Measurements from ENCODE around the gene GUCA2A.

DNA sequence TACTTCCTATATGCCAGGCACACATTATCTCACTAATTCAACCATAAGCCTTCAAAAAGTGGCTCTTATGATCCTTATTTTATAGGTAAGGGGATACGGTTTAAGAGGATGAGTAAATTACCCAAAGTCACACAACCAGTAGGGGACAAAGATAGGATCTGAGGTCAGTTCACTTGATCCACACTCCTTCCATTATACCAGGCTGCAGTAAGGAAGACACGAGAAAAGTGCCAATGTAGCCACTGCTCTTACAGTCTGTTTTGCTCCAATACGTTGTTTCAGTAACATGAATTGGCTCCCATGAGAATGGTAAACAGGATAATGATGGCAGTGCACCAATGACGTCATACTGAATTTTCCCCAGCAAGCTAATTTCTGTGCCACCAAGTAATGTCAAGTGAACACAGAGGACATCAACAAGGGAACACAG, 15.4 kb upstream of the GUCA2A start:
- TF ChIP-seq NFIC (IDR thresholded peaks at IDR 0.05) (no peak), YY1 (IDR thresholded peaks at IDR 0.05; ENCODE audit: low read depth) (no peak), EP300 (IDR thresholded peaks at IDR 0.05; ENCODE audit: borderline replicate concordance) (no peak), TEAD4 (IDR thresholded peaks at IDR 0.05) (no peak), CEBPB (IDR thresholded peaks at IDR 0.05) (no peak), ZBTB7A (IDR thresholded peaks at IDR 0.05; ENCODE audit: low read depth) (no peak)
- TF ChIP-seq, protein P1, sequence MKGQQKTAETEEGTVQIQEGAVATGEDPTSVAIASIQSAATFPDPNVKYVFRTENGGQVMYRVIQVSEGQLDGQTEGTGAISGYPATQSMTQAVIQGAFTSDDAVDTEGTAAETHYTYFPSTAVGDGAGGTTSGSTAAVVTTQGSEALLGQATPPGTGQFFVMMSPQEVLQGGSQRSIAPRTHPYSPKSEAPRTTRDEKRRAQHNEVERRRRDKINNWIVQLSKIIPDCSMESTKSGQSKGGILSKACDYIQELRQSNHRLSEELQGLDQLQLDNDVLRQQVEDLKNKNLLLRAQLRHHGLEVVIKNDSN (IDR thresholded peaks at IDR 0.05), result no peak
- TF ChIP-seq, protein P2, sequence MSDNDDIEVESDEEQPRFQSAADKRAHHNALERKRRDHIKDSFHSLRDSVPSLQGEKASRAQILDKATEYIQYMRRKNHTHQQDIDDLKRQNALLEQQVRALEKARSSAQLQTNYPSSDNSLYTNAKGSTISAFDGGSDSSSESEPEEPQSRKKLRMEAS (IDR thresholded peaks at IDR 0.05), result no peak
- TF ChIP-seq, protein P3, sequence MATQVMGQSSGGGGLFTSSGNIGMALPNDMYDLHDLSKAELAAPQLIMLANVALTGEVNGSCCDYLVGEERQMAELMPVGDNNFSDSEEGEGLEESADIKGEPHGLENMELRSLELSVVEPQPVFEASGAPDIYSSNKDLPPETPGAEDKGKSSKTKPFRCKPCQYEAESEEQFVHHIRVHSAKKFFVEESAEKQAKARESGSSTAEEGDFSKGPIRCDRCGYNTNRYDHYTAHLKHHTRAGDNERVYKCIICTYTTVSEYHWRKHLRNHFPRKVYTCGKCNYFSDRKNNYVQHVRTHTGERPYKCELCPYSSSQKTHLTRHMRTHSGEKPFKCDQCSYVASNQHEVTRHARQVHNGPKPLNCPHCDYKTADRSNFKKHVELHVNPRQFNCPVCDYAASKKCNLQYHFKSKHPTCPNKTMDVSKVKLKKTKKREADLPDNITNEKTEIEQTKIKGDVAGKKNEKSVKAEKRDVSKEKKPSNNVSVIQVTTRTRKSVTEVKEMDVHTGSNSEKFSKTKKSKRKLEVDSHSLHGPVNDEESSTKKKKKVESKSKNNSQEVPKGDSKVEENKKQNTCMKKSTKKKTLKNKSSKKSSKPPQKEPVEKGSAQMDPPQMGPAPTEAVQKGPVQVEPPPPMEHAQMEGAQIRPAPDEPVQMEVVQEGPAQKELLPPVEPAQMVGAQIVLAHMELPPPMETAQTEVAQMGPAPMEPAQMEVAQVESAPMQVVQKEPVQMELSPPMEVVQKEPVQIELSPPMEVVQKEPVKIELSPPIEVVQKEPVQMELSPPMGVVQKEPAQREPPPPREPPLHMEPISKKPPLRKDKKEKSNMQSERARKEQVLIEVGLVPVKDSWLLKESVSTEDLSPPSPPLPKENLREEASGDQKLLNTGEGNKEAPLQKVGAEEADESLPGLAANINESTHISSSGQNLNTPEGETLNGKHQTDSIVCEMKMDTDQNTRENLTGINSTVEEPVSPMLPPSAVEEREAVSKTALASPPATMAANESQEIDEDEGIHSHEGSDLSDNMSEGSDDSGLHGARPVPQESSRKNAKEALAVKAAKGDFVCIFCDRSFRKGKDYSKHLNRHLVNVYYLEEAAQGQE (IDR thresholded peaks at IDR 0.05; ENCODE audit: low read depth), result no peak
